ENCODE results near the gene IPO11. TPM values are rescaled to one million over a fixed set of nuclear protein-coding genes. Genes with fewer than 3 reads are reported as not detected.

Gene IPO11
- total RNA-seq, 1 experiment from 2014 or later: 36.6 TPM

- ChIA-PET CTCF (interaction anchor here (0.6 to 1.0 kb wide), 3 partner anchors 30 to 212 kb away, joined by 3 to 9 read pairs (median 4); no protein-coding TSS in a partner anchor), POLR2A (no interaction called here)
- TF ChIP-seq CTCF (IDR thresholded peaks at IDR 0.05; ENCODE audit: unreplicated experiment): no peak
- no peaks in the 10 kb centered on the region for H3K27me3 Mint-ChIP-seq (ENCODE audit: insufficient read depth, unreplicated experiment)
- intact Hi-C loops (cut with micrococcal nuclease): no loop called here
- no peak within 1 kb of the TSS for H3K4me3 Mint-ChIP-seq (ENCODE audit: unreplicated experiment)
- no peak within 1 kb of the TSS for H3K27ac Mint-ChIP-seq (ENCODE audit: low read depth, unreplicated experiment)
- H3K9me3 Mint-ChIP-seq (ENCODE audit: unreplicated experiment): no peaks in the 10 kb centered on the region
- peaks cover 13% of the 10 kb centered on the region for H3K36me3 Mint-ChIP-seq (ENCODE audit: insufficient read depth, unreplicated experiment)
- DNase-seq (ENCODE audit: unreplicated experiment): no peak
- no TSS peak for BruUV-seq (replicated peaks)
- peaks cover 10% of the 10 kb centered on the region for H3K4me1 Mint-ChIP-seq (ENCODE audit: insufficient read depth, unreplicated experiment)
Measured at GRCh38 chr5:62578540-62578939, 166.0 kb downstream of the IPO11 start, which contains the start of gene LRRC70. Gene LRRC70, plus strand, starts transcription at chr5:62578819. Its CDS starts 620 bp downstream, at chr5:62579439.

DNA sequence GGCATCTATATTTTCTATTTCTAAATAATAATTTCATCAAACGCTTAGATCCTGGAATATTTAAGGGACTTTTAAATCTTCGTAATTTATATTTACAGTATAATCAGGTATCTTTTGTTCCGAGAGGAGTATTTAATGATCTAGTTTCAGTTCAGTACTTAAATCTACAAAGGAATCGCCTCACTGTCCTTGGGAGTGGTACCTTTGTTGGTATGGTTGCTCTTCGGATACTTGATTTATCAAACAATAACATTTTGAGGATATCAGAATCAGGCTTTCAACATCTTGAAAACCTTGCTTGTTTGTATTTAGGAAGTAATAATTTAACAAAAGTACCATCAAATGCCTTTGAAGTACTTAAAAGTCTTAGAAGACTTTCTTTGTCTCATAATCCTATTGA lies 167.2 kb downstream of the IPO11 start:
- Mint-ChIP-seq H3K27me3 (ENCODE audit: insufficient read depth, unreplicated experiment) (no peaks in the 10 kb centered on the region), H3K36me3 (ENCODE audit: insufficient read depth, unreplicated experiment) (peaks cover 13% of the 10 kb centered on the region), H3K27ac (ENCODE audit: low read depth, unreplicated experiment) (no peak overlapping the region), H3K4me1 (ENCODE audit: insufficient read depth, unreplicated experiment) (peaks cover 10% of the 10 kb centered on the region), H3K4me3 (ENCODE audit: unreplicated experiment) (no peak overlapping the region), H3K9me3 (ENCODE audit: unreplicated experiment) (no peaks in the 10 kb centered on the region)
- POLR2A ChIA-PET: no interaction called here
- no peak for DNase-seq (ENCODE audit: unreplicated experiment)
- CTCF ChIA-PET: interaction anchor here (1.0 kb wide), 1 partner anchor 29 kb away, joined by 3 read pairs; no protein-coding TSS in a partner anchor
- no peak for TF ChIP-seq CTCF (IDR thresholded peaks at IDR 0.05; ENCODE audit: unreplicated experiment)
- BruUV-seq (replicated peaks): no TSS peak
- intact Hi-C loops (cut with micrococcal nuclease): no loop called here

DNA sequence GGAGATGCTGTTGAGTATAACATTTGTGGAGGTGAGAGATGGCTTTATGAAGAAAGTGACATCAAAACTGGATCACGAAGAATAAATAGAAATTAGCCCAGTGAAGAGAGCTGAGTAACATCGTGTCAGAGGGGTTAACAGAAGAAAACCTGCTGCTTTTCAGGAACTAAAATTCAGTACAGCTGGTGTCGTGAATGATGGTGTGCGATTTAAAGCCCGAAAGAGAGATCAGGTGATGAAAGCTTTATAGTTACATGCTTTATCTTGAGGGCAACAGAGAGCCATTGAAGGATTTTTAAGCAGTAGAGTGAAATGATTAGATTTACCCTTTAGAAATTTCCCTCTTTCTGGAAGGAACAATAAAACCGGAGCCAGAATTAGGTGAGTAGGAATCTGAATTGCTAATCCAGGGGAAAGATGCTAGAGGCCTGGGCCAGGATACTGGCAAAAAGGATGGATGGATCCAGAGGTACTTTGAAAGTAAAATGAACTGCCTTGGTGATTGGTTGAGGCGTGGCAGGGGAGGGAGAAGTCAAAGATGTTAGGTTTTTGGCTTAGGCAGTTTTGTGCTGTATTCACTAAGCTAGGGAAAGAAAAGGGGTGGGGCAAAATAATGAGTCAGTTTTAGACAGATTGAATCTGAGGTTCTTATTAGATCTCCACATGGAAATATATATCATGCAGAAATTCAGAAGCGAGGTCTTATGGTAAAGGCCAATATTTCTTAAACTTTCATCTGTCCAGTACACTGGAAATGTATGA lies 169.5 kb downstream of the IPO11 start:
- H3K4me1 Mint-ChIP-seq (ENCODE audit: insufficient read depth, unreplicated experiment): peaks cover 16% of the 10 kb centered on the region
- no peak for TF ChIP-seq CTCF (IDR thresholded peaks at IDR 0.05; ENCODE audit: unreplicated experiment)
- H3K4me3 Mint-ChIP-seq (ENCODE audit: unreplicated experiment): no peak overlapping the region
- peak; percentile 18 for DNase-seq (ENCODE audit: unreplicated experiment)
- peaks cover 6% of the 10 kb centered on the region for H3K36me3 Mint-ChIP-seq (ENCODE audit: insufficient read depth, unreplicated experiment)
- H3K27me3 Mint-ChIP-seq (ENCODE audit: insufficient read depth, unreplicated experiment): no peaks in the 10 kb centered on the region
- POLR2A ChIA-PET: no interaction called here
- intact Hi-C loops (cut with micrococcal nuclease): no loop called here
- CTCF ChIA-PET: interaction anchor here (0.8 to 1.1 kb wide), 5 partner anchors 17 to 386 kb away, joined by 3 to 5 read pairs (median 3); no protein-coding TSS in a partner anchor
- BruUV-seq (replicated peaks): no TSS peak
- no peak overlapping the region for H3K27ac Mint-ChIP-seq (ENCODE audit: low read depth, unreplicated experiment)
- H3K9me3 Mint-ChIP-seq (ENCODE audit: unreplicated experiment): no peaks in the 10 kb centered on the region

DNA sequence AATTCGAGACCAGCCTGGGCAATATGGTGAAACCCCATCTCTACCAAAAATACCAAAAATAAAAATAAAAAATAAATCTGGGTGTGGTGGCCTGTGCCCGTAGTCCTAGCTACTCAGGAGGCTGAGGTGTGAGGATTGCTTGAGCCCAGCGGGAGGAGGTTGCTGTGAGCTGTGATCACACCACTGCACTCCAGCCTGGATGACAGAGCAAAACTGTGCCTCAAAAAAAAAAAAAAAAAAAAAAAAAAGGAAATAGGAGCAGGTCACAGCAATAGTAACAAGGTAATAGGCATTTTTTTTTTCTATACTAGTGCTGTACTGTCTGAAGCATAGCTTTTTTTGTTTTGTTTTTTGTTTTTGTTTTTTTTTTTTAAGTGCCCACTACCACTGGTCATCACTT lies 171.8 kb downstream of the IPO11 start:
- no peak overlapping the region for H3K27ac Mint-ChIP-seq (ENCODE audit: low read depth, unreplicated experiment)
- no TSS peak for BruUV-seq (replicated peaks)
- peaks cover 6% of the 10 kb centered on the region for H3K36me3 Mint-ChIP-seq (ENCODE audit: insufficient read depth, unreplicated experiment)
- no peak for TF ChIP-seq CTCF (IDR thresholded peaks at IDR 0.05; ENCODE audit: unreplicated experiment)
- DNase-seq (ENCODE audit: unreplicated experiment): no peak
- ChIA-PET CTCF (interaction anchor here (0.5 to 0.7 kb wide), 3 partner anchors 29 to 938 kb away, joined by 3 read pairs; no protein-coding TSS in a partner anchor), POLR2A (no interaction called here)
- no peak overlapping the region for H3K4me3 Mint-ChIP-seq (ENCODE audit: unreplicated experiment)
- intact Hi-C loops (cut with micrococcal nuclease): no loop called here
- H3K27me3 Mint-ChIP-seq (ENCODE audit: insufficient read depth, unreplicated experiment): no peaks in the 10 kb centered on the region
- H3K4me1 Mint-ChIP-seq (ENCODE audit: insufficient read depth, unreplicated experiment): peaks cover 16% of the 10 kb centered on the region
- no peaks in the 10 kb centered on the region for H3K9me3 Mint-ChIP-seq (ENCODE audit: unreplicated experiment)

Measured in MCF 10A (cell line).